C1 segment of cervical spinal cord (tissue), 14 donors: Measurements from ENCODE around the gene SOX30.
A peak's percentile ranks its signal among the peaks of the same experiment; 100 is the strongest.
"Not testable (repeated sequence)": the region's sequence is repeated elsewhere in the genome, so short reads cannot be mapped to it uniquely, and the experiment has no call there.

Source experiments
- DNase-seq, 14 donors: peaks; one replicate each; lab custom pipeline; 2025; lab: John Stamatoyannopoulos, UW

SOX30 gene

GRCh38 chr5:157652377-157652692 lies at the start of gene SOX30:
TSS of gene SOX30 (minus strand) at chr5:157652438. CDS start at chr5:157652078, 360 bp downstream.
- no peak for DNase-seq

GRCh38 chr5:157698674-157699073 lies 46.4 kb upstream of the SOX30 start:
- DNase-seq: not testable (repeated sequence)

GRCh38 chr5:157696154-157696553 lies 43.9 kb upstream of the SOX30 start:
- DNase-seq: not testable (repeated sequence)

GRCh38 chr5:157693816-157694215 lies 41.6 kb upstream of the SOX30 start:
- not testable (repeated sequence) for DNase-seq

- no peak for DNase-seq
Measured at GRCh38 chr5:157690690-157691433, 38.6 kb upstream of the SOX30 start.

- no peak for DNase-seq
Measured at GRCh38 chr5:157689942-157690689, 37.9 kb upstream of the SOX30 start.

- no peak for DNase-seq
Measured at GRCh38 chr5:157687198-157687554, 34.9 kb upstream of the SOX30 start.

- DNase-seq: not testable (repeated sequence)
Measured at GRCh38 chr5:157686276-157687197, 34.3 kb upstream of the SOX30 start.

GRCh38 chr5:157682257-157682656 lies 30.0 kb upstream of the SOX30 start:
- DNase-seq: no peak

GRCh38 chr5:157681048-157681447 lies 28.8 kb upstream of the SOX30 start:
- DNase-seq: no peak

GRCh38 chr5:157680239-157680638 lies 28.0 kb upstream of the SOX30 start:
- no peak for DNase-seq

GRCh38 chr5:157679801-157680200 lies 27.6 kb upstream of the SOX30 start:
- DNase-seq: no peak

- no peak for DNase-seq
Measured at GRCh38 chr5:157677931-157678330, 25.7 kb upstream of the SOX30 start.

- DNase-seq: not testable (repeated sequence)
Measured at GRCh38 chr5:157674351-157674750, 22.1 kb upstream of the SOX30 start.

- no peak for DNase-seq
Measured at GRCh38 chr5:157672976-157673375, 20.7 kb upstream of the SOX30 start.

- DNase-seq: no peak
Measured at GRCh38 chr5:157671592-157672330, 19.5 kb upstream of the SOX30 start.

GRCh38 chr5:157670662-157671591 lies 18.7 kb upstream of the SOX30 start, which contains the start of gene C5orf52:
TSS of gene C5orf52 (plus strand) at chr5:157671533. CDS start at chr5:157671615, 82 bp downstream.
- DNase-seq: peak in 2 of 14 donors; percentile 15 to 29

- no peak for DNase-seq
Measured at GRCh38 chr5:157669701-157670097, 17.5 kb upstream of the SOX30 start.

GRCh38 chr5:157668356-157668755 lies 16.1 kb upstream of the SOX30 start:
- no peak for DNase-seq

GRCh38 chr5:157665467-157666070 lies 13.3 kb upstream of the SOX30 start:
- no peak for DNase-seq
